ENCODE measurements around the gene CCDC24.

CCDC24 gene

GRCh38 chr1:44027320-44027719 lies 35.9 kb downstream of the CCDC24 start:
- DNase-seq, result no peak

- DNase-seq, result peak in 1 of 2 donors; percentile 24
Observed at GRCh38 chr1:44029260-44029910, 38.0 kb downstream of the CCDC24 start.

GRCh38 chr1:44029911-44030604 lies 38.7 kb downstream of the CCDC24 start:
- peak; percentile 84 to 88 for DNase-seq

- DNase-seq, result peak; percentile 42 to 60
Observed at GRCh38 chr1:44030605-44031251, 39.3 kb downstream of the CCDC24 start.

GRCh38 chr1:44031252-44032169 lies 40.1 kb downstream of the CCDC24 start, which contains the start of gene SLC6A9:
TSS of gene SLC6A9 (minus strand) at chr1:44031462. CDS start at chr1:44024277, 7,185 bp downstream.
- DNase-seq, result no peak

GRCh38 chr1:44032170-44032790 lies 40.9 kb downstream of the CCDC24 start:
- DNase-seq, result no peak

GRCh38 chr1:44033041-44033575 lies 41.7 kb downstream of the CCDC24 start:
- no peak for DNase-seq

- no peak for DNase-seq
Observed at GRCh38 chr1:44033756-44034155, 42.4 kb downstream of the CCDC24 start.

- DNase-seq, result no peak
Observed at GRCh38 chr1:44034423-44034822, 43.0 kb downstream of the CCDC24 start.

- no peak for DNase-seq
Observed at GRCh38 chr1:44034976-44035716, 43.7 kb downstream of the CCDC24 start.

GRCh38 chr1:44035726-44036408 lies 44.5 kb downstream of the CCDC24 start:
- DNase-seq, result no peak

GRCh38 chr1:44036409-44037139 lies 45.2 kb downstream of the CCDC24 start:
- peak; percentile 67 to 72 for DNase-seq

- no peak for DNase-seq
Observed at GRCh38 chr1:44037154-44037553, 45.8 kb downstream of the CCDC24 start.

- DNase-seq, result no peak
Observed at GRCh38 chr1:44038876-44039657, 47.7 kb downstream of the CCDC24 start.

- DNase-seq, result no peak
Observed at GRCh38 chr1:44040418-44040817, 49.0 kb downstream of the CCDC24 start.

- no peak for DNase-seq
Observed at GRCh38 chr1:44040846-44041245, 49.4 kb downstream of the CCDC24 start.

GRCh38 chr1:44043176-44044070 lies 52.0 kb downstream of the CCDC24 start:
- no peak for DNase-seq

All from CD4-positive, alpha-beta T cell treated with Interleukin-4 for 1 hour (primary cell).